ENCODE data around the gene LRRC43. TPM values are rescaled to one million over a fixed set of nuclear protein-coding genes. Genes with fewer than 3 reads are reported as not detected.

Gene LRRC43
- polyA plus RNA-seq, 1 donor from 2014 or later: 4.8 TPM

DNA sequence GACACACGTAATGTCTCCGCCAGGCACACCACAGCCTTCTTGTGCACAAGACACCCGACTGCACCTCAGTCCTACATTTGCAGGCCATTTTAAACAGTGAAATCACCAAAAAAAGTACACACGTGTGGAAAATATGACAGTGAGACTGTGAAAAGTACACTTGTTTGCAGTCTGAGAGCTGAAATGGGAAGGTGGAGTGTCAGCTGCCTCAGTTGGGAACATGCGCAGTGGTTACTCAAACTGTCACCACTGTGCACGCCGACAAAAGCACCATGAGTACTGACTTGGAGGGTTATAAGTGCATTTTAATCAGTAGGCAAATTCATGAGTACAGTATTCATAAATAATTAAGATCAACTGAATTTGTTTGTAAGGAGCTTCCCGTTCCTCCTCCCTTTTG is 67.6 kb downstream of the LRRC43 start:
- no peaks in the 10 kb centered on the region for H3K79me2 ChIP-seq (replicated peaks; ENCODE audit: insufficient read depth, low read length)
- no peak overlapping the region for H3K4me2 ChIP-seq (ENCODE audit: low read length)
- no peaks in the 10 kb centered on the region for H3K9me2 ChIP-seq (ENCODE audit: insufficient read depth, low read length)
- no peak overlapping the region for H3K4me3 ChIP-seq (ENCODE audit: low read length)
- H3K27ac ChIP-seq (ENCODE audit: low read length): no peak overlapping the region
- H3F3A ChIP-seq (ENCODE audit: insufficient read depth, low read length, poor library complexity, severe bottlenecking): no peaks in the 10 kb centered on the region
- no peak overlapping the region for H2AFZ ChIP-seq (ENCODE audit: low read depth, low read length)
- no peaks in the 10 kb centered on the region for H3K27me3 ChIP-seq (ENCODE audit: insufficient read depth, low read depth, low read length)
- no peaks in the 10 kb centered on the region for H3K36me3 ChIP-seq (ENCODE audit: insufficient read depth, low read length)
- H3K9me3 ChIP-seq (ENCODE audit: low read length): no peaks in the 10 kb centered on the region
- TF ChIP-seq EP300 (conservative IDR thresholded peaks at IDR 0.05; ENCODE audit: poor library complexity, severe bottlenecking) (no peak), REST (IDR thresholded peaks at IDR 0.05; ENCODE audit: borderline replicate concordance) (no peak), TAF1 (IDR thresholded peaks at IDR 0.05; ENCODE audit: low read depth) (no peak), SMC3 (conservative IDR thresholded peaks at IDR 0.05; ENCODE audit: poor library complexity) (no peak), POLR2AphosphoS5 (IDR thresholded peaks at IDR 0.05) (no peak), MXI1 (conservative IDR thresholded peaks at IDR 0.05; ENCODE audit: poor library complexity, severe bottlenecking) (no peak), EZH2 (IDR thresholded peaks at IDR 0.05; ENCODE audit: borderline replicate concordance, insufficient read depth, low read length, poor library complexity, severe bottlenecking) (no peak), RAD21 (conservative IDR thresholded peaks at IDR 0.05) (no peak)
- TF ChIP-seq, protein P1, sequence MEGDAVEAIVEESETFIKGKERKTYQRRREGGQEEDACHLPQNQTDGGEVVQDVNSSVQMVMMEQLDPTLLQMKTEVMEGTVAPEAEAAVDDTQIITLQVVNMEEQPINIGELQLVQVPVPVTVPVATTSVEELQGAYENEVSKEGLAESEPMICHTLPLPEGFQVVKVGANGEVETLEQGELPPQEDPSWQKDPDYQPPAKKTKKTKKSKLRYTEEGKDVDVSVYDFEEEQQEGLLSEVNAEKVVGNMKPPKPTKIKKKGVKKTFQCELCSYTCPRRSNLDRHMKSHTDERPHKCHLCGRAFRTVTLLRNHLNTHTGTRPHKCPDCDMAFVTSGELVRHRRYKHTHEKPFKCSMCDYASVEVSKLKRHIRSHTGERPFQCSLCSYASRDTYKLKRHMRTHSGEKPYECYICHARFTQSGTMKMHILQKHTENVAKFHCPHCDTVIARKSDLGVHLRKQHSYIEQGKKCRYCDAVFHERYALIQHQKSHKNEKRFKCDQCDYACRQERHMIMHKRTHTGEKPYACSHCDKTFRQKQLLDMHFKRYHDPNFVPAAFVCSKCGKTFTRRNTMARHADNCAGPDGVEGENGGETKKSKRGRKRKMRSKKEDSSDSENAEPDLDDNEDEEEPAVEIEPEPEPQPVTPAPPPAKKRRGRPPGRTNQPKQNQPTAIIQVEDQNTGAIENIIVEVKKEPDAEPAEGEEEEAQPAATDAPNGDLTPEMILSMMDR (IDR thresholded peaks at IDR 0.05; ENCODE audit: poor library complexity, severe bottlenecking): no peak
- no peaks in the 10 kb centered on the region for H4K20me1 ChIP-seq (ENCODE audit: insufficient read depth)
- H3K9ac ChIP-seq (ENCODE audit: low read length): no peak overlapping the region

Small RNA genes lying within 50 kb of the gene (small RNA-seq; reads per million reads assigned to genes)
- 0.43 to 3.5 (median 1.5) reads per million in 3 experiments for gene DIABLO

Other genes with a start within 250 kb of the LRRC43 start
- gene BCL7A, start 161.2 kb upstream of the LRRC43 start, polyA plus RNA-seq: 51.3 and 65.6 TPM in 2 replicates
- 9.2 and 10.1 TPM in 2 replicates for gene MLXIP, start 104.4 kb upstream of the LRRC43 start, polyA plus RNA-seq
- gene IL31, start 8.9 kb upstream of the LRRC43 start, polyA plus RNA-seq: not detected in 2 replicates
- gene B3GNT4, start 20.6 kb downstream of the LRRC43 start, polyA plus RNA-seq: 1.8 and 2.6 TPM in 2 replicates
- gene DIABLO, start 42.9 kb downstream of the LRRC43 start, polyA plus RNA-seq: 157 and 171 TPM in 2 replicates
- 39.0 and 40.9 TPM in 2 replicates for gene VPS33A, start 83.4 kb downstream of the LRRC43 start, polyA plus RNA-seq
- gene CLIP1, start 239.5 kb downstream of the LRRC43 start, polyA plus RNA-seq: 67.4 and 72.8 TPM in 2 replicates

Measured in neural cell (in vitro differentiated cells).